Mesendoderm (in vitro differentiated cells): ENCODE measurements around the gene MYO10.
A peak's percentile ranks its signal among the peaks of the same experiment; 100 is the strongest.

Source experiments
- DNase-seq: peaks from one replicate; pipeline ENCODE4 v3.0.0; 2013
- H2AK5ac ChIP-seq: 2 replicates; pipeline ENCODE4 v1.6.1; 2013; ENCODE audit warnings: low read length, inconsistent platforms
- H2BK120ac ChIP-seq: 2 replicates; pipeline ENCODE4 v1.6.1; 2013; ENCODE audit warnings: low read depth, mild to moderate bottlenecking, low read length, moderate library complexity, mixed read lengths
- H2BK15ac ChIP-seq: replicated peaks from 2 replicates; pipeline ENCODE4 v1.6.1; 2013; ENCODE audit warnings: low read depth, mild to moderate bottlenecking, moderate library complexity
- H2BK5ac ChIP-seq: 2 replicates; pipeline ENCODE4 v1.6.1; 2013; ENCODE audit warnings: low read length, inconsistent platforms
- H3K18ac ChIP-seq: 2 replicates; pipeline ENCODE4 v1.6.1; 2013; ENCODE audit warnings: mild to moderate bottlenecking, low read length, mixed read lengths
- H3K23ac ChIP-seq: one replicate; pipeline ENCODE4 v1.6.1; 2013; ENCODE audit warnings: low read length
- H3K27ac ChIP-seq: 2 replicates; pipeline ENCODE4 v1.5.1; 2013; ENCODE audit warnings: low read depth, mild to moderate bottlenecking, inconsistent platforms, low read length, moderate library complexity
- H3K27me3 ChIP-seq: 2 replicates; pipeline ENCODE4 v1.6.1; 2013; ENCODE audit warnings: low read length, control low read depth, mild to moderate bottlenecking, inconsistent platforms; ENCODE audit not compliant: insufficient read depth, poor library complexity
- H3K36me3 ChIP-seq: 2 replicates; pipeline ENCODE4 v1.6.1; 2013; ENCODE audit warnings: low read length, inconsistent platforms; ENCODE audit not compliant: control insufficient read depth, insufficient read depth
- H3K4ac ChIP-seq: one replicate; pipeline ENCODE4 v1.6.1; 2013; ENCODE audit warnings: low read depth, mild to moderate bottlenecking, low read length, moderate library complexity
- H3K4me1 ChIP-seq: 2 replicates; pipeline ENCODE4 v1.6.1; 2013; ENCODE audit warnings: low read depth, low read length, inconsistent platforms; ENCODE audit not compliant: control insufficient read depth
- H3K4me2 ChIP-seq: 2 replicates; pipeline ENCODE4 v1.6.1; 2013; ENCODE audit warnings: low read length
- H3K4me3 ChIP-seq: 2 replicates; pipeline ENCODE4 v1.5.1; 2013; ENCODE audit warnings: mild to moderate bottlenecking, low read length
- H3K56ac ChIP-seq: one replicate; pipeline ENCODE4 v1.6.1; 2013; ENCODE audit warnings: low read length
- H3K79me1 ChIP-seq: 2 replicates; pipeline ENCODE4 v1.6.1; 2013; ENCODE audit warnings: low read length, inconsistent platforms
- H3K79me2 ChIP-seq: 2 replicates; pipeline ENCODE4 v1.6.1; 2013; ENCODE audit warnings: mild to moderate bottlenecking, low read length; ENCODE audit not compliant: control insufficient read depth, insufficient read depth
- H3K9ac ChIP-seq: 2 replicates; pipeline ENCODE4 v1.6.1; 2013; ENCODE audit warnings: low read length, inconsistent platforms
- H4K5ac ChIP-seq: one replicate; pipeline ENCODE4 v1.6.1; 2013; ENCODE audit warnings: low read length
- H4K8ac ChIP-seq: one replicate; pipeline ENCODE4 v1.6.1; 2013; ENCODE audit warnings: low read depth, mild to moderate bottlenecking, control low read depth, low read length, moderate library complexity
- WGBS: extraction: QIAGEN DNeasy Blood & Tissue Kit; methylation state at CpG from one replicate; pipeline ENCODE4 v1.1.7; 2013; ENCODE audit warnings: low lambda C conversion rate, missing lambda C conversion rate; ENCODE audit not compliant: insufficient coverage; ENCODE audit errors: extremely low coverage; 5-methylcytosine and 5-hydroxymethylcytosine counted together

Gene MYO10

DNA sequence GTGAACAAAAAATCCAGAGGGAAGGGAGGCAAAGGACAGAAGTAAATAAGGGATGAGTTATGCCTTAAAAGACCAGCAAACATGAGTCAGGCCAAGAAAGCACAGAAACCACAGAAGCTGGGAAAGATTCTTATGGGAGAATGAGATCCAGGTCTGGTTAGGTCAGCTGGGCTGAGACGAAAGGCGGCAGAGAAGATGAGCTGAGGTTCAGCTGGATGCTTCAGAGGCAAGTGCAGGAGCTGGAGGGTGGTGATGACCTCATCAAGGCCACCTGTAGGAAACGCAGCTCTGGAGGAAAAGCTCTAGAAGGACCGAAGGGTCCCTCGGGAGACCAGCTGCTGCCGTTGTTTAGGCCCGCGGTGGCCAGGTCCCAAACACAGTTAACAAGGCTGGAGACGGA is 152.0 kb downstream of the MYO10 start:
- Histone ChIP-seq H4K8ac (no peak overlapping the region), H3K27me3 (no peaks in the 10 kb centered on the region), H3K79me1 (no peaks in the 10 kb centered on the region), H3K56ac (no peak overlapping the region), H2BK120ac (no peak overlapping the region), H2BK5ac (no peak overlapping the region), H3K36me3 (no peaks in the 10 kb centered on the region), H3K79me2 (no peaks in the 10 kb centered on the region), H3K4me2 (no peak overlapping the region), H3K4me1 (no peaks in the 10 kb centered on the region), H3K27ac (no peak overlapping the region), H3K23ac (no peak overlapping the region), H2BK15ac (no peak overlapping the region), H2AK5ac (no peak overlapping the region), H3K4me3 (no peak overlapping the region), H3K4ac (no peak overlapping the region), H3K18ac (no peak overlapping the region), H4K5ac (no peak overlapping the region), H3K9ac (no peak overlapping the region)
- no CpG with 5 or more reads among the region's 9 CpGs for WGBS
- DNase-seq, result no peak

DNA sequence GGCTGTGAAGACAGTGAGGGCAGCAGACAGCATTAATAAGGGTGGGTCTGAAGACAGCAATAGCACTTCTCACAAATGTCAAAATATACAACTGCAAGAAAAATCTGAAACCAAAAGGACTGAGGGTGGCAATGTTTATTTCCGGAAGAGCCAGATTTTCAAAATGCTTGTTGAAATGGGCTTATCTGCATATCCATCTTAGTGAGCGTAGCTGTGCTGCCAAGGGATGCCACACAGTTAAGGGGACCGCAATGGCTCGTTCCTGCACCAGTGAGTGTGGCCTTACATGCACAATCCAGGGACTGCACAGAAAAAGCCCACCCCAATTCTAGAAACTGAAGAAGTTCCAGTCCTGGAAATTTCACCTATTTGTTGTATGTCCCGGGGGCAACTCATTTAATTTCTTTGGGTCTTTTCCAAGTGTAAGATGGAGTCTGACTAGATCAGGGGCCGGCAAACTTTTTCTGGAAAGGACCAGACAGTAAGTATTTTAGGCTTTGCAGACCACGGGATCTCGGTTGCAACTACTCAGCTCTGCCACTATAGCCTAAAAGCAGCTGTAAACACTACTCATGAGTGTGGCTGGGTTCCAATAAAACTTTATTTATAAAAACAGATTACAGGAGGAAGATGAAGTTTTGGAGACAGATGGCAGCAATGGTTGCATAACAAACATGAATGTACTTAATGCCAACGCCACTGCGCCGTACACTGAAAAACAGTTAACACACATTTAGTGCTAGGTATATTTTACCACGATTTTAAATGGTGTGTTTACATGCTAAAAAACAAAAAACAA is 154.1 kb downstream of the MYO10 start:
- no peak overlapping the region for H3K56ac ChIP-seq
- H3K4ac ChIP-seq, result no peak overlapping the region
- no peak overlapping the region for H2BK120ac ChIP-seq
- H3K79me1 ChIP-seq, result no peaks in the 10 kb centered on the region
- H3K4me2 ChIP-seq, result no peak overlapping the region
- DNase-seq, result no peak
- H4K8ac ChIP-seq, result no peak overlapping the region
- no peaks in the 10 kb centered on the region for H3K27me3 ChIP-seq
- H3K79me2 ChIP-seq, result no peaks in the 10 kb centered on the region
- no peak overlapping the region for H3K23ac ChIP-seq
- no peak overlapping the region for H2BK15ac ChIP-seq
- no peak overlapping the region for H3K27ac ChIP-seq
- H2BK5ac ChIP-seq, result no peak overlapping the region
- H3K9ac ChIP-seq, result no peak overlapping the region
- no peak overlapping the region for H4K5ac ChIP-seq
- H3K4me3 ChIP-seq, result no peak overlapping the region
- no peaks in the 10 kb centered on the region for H3K4me1 ChIP-seq
- H2AK5ac ChIP-seq, result no peak overlapping the region
- no CpG with 5 or more reads among the region's 12 CpGs for WGBS
- no peaks in the 10 kb centered on the region for H3K36me3 ChIP-seq
- no peak overlapping the region for H3K18ac ChIP-seq

DNA sequence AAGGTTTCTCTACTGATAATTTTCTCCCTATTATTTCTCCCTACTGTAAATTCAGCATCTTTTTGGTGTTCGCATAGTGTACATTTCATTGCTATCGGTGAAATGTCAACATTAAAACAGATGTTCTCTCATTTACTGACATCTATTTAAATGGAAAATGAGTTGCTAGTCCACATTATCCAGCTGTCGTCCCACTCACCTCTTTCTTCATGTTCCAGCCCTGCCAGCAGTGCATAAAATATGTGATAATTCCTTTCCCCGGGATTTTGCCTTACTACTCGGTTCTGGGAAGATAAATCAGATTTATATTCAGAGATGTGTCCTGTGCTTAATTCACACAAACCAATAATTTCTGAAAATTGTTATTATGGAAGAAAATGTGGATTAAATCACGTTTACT is 155.8 kb downstream of the MYO10 start:
- Histone ChIP-seq H2BK120ac (no peak overlapping the region), H2BK15ac (no peak overlapping the region), H3K27me3 (no peaks in the 10 kb centered on the region), H2BK5ac (no peak overlapping the region), H3K9ac (no peak overlapping the region), H3K4ac (no peak overlapping the region), H2AK5ac (no peak overlapping the region), H3K79me1 (no peaks in the 10 kb centered on the region), H3K23ac (no peak overlapping the region), H3K4me1 (no peaks in the 10 kb centered on the region), H3K4me3 (no peak overlapping the region), H3K79me2 (no peaks in the 10 kb centered on the region), H4K8ac (no peak overlapping the region), H4K5ac (no peak overlapping the region), H3K36me3 (no peaks in the 10 kb centered on the region), H3K18ac (no peak overlapping the region), H3K27ac (no peak overlapping the region), H3K4me2 (no peak overlapping the region), H3K56ac (no peak overlapping the region)
- WGBS, result no CpG with 5 or more reads among the region's 6 CpGs
- no peak for DNase-seq

DNA sequence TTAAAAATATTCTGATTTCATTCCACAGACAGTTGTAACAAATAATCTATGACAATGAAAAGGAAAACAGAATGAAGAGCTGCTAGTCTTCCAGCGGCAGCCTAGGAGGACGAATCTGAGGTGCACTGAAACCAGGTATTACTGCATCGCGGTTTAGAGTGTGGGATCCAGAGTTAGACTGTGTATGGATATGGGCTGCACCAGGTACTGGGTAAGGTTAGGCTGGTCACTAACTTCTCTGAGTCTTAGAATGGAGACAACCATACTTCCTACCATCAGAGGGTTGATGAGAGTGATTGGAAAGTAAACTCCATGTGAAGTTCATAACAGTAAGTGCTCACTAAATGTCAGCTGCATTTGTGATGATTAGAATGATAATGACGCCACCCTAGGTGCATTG is 158.7 kb downstream of the MYO10 start:
- no peak overlapping the region for H3K23ac ChIP-seq
- H2BK15ac ChIP-seq, result no peak overlapping the region
- H4K5ac ChIP-seq, result no peak overlapping the region
- no peak overlapping the region for H4K8ac ChIP-seq
- no peak for DNase-seq
- H3K79me1 ChIP-seq, result no peaks in the 10 kb centered on the region
- H3K27ac ChIP-seq, result no peak overlapping the region
- no peak overlapping the region for H2BK5ac ChIP-seq
- H3K4me1 ChIP-seq, result no peaks in the 10 kb centered on the region
- H3K4me3 ChIP-seq, result no peak overlapping the region
- no CpG with 5 or more reads among the region's 5 CpGs for WGBS
- H3K4me2 ChIP-seq, result no peak overlapping the region
- H2AK5ac ChIP-seq, result no peak overlapping the region
- no peaks in the 10 kb centered on the region for H3K36me3 ChIP-seq
- no peaks in the 10 kb centered on the region for H3K79me2 ChIP-seq
- H3K27me3 ChIP-seq, result no peaks in the 10 kb centered on the region
- no peak overlapping the region for H3K18ac ChIP-seq
- H3K56ac ChIP-seq, result no peak overlapping the region
- no peak overlapping the region for H3K4ac ChIP-seq
- no peak overlapping the region for H2BK120ac ChIP-seq
- H3K9ac ChIP-seq, result no peak overlapping the region

DNA sequence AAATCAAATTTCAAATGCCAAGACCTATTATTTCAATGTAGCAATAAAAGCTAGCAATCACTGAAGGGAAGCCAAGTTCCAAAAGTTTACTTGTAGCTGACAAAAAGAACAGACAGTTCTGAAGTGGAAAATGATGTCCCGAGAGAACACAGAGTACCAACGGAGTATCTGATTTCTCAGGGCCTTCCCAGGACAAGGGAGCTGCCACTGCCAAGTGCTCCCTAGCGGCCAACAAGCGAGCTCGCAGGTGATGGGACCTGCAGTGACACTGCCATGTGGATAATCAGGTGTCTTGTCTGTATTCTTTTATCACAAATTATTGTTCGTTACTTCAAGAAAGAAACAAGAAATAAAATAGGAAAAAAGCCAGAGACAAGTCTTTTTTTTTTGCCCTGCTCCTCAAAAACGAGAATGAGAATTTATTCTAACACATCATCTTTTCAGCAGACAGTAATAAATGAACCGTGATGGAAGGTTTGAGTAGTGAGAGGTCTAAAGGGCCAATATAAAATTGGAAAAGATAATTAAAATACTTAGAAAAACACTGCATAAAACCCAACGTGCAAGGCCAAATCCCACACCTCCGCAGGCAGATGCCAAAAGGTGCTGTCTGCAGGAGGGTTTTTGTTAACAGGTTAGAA is 159.4 kb downstream of the MYO10 start:
- Histone ChIP-seq H3K27ac (no peak overlapping the region), H3K79me2 (no peaks in the 10 kb centered on the region), H3K9ac (no peak overlapping the region), H4K5ac (no peak overlapping the region), H4K8ac (no peak overlapping the region), H3K23ac (no peak overlapping the region), H2BK15ac (no peak overlapping the region), H3K18ac (no peak overlapping the region), H3K4ac (no peak overlapping the region), H3K79me1 (no peaks in the 10 kb centered on the region), H3K4me2 (no peak overlapping the region), H3K36me3 (no peaks in the 10 kb centered on the region), H2BK120ac (no peak overlapping the region), H3K4me1 (no peaks in the 10 kb centered on the region), H2BK5ac (no peak overlapping the region), H3K56ac (no peak overlapping the region), H2AK5ac (no peak overlapping the region), H3K4me3 (no peak overlapping the region), H3K27me3 (no peaks in the 10 kb centered on the region)
- peak; percentile 72 for DNase-seq
- no CpG with 5 or more reads among the region's 10 CpGs for WGBS
